Measurements from ENCODE around the gene TMCO5A. TPM values are rescaled to one million over a fixed set of nuclear protein-coding genes. Genes with fewer than 3 reads are reported as not detected.

Gene TMCO5A
- total RNA-seq, 1 experiment from 2014 or later, result not detected

DNA sequence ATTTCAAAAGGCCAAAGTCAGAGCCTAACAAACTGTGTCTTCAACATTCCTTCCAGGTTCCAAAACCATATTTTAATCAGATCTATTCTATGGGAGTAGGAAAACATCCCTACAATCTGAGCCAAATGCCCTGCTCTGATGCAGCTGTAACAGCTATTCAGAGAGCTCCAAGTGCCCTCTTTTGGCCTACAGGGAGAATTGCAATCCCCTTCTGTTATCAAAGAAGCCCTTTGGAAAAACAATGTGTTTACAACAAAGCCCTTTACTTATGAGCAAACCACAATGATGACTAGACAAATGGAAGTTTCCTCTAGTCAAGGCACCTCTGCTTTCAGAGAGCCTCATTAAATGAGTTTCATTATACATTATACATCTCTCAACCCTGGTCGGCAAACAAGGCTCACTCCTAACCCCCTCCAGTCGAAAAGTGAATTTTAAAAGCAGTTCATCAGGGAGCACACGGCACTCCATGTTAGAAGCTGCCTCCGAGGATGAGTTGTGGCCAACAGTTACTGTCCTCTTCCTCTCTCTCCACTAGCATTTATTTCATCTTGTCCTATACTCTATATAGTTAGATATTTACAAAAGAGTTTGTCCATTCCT, 42.6 kb upstream of the TMCO5A start:
- ChIA-PET POLR2A (no interaction called here), CTCF (interaction anchor here (0.6 to 3.1 kb wide), 20 partner anchors 10 to 756 kb away, joined by 3 to 25 read pairs (median 4); no protein-coding TSS in a partner anchor)
- H3K36me3 Mint-ChIP-seq, result no peaks in the 10 kb centered on the region
- TF ChIP-seq, protein P1, sequence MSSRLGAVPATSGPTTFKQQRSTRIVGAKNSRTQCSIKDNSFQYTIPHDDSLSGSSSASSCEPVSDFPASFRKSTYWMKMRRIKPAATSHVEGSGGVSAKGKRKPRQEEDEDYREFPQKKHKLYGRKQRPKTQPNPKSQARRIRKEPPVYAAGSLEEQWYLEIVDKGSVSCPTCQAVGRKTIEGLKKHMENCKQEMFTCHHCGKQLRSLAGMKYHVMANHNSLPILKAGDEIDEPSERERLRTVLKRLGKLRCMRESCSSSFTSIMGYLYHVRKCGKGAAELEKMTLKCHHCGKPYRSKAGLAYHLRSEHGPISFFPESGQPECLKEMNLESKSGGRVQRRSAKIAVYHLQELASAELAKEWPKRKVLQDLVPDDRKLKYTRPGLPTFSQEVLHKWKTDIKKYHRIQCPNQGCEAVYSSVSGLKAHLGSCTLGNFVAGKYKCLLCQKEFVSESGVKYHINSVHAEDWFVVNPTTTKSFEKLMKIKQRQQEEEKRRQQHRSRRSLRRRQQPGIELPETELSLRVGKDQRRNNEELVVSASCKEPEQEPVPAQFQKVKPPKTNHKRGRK (CRISPR knock-in tag; IDR thresholded peaks at IDR 0.05; ENCODE audit: borderline replicate concordance), result no peak
- TF ChIP-seq, protein P2, sequence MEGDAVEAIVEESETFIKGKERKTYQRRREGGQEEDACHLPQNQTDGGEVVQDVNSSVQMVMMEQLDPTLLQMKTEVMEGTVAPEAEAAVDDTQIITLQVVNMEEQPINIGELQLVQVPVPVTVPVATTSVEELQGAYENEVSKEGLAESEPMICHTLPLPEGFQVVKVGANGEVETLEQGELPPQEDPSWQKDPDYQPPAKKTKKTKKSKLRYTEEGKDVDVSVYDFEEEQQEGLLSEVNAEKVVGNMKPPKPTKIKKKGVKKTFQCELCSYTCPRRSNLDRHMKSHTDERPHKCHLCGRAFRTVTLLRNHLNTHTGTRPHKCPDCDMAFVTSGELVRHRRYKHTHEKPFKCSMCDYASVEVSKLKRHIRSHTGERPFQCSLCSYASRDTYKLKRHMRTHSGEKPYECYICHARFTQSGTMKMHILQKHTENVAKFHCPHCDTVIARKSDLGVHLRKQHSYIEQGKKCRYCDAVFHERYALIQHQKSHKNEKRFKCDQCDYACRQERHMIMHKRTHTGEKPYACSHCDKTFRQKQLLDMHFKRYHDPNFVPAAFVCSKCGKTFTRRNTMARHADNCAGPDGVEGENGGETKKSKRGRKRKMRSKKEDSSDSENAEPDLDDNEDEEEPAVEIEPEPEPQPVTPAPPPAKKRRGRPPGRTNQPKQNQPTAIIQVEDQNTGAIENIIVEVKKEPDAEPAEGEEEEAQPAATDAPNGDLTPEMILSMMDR (IDR thresholded peaks at IDR 0.05), result peak; percentile 59
- H3K27me3 Mint-ChIP-seq (ENCODE audit: low read depth), result no peaks in the 10 kb centered on the region; the same call in 1 of the 2 replicates
- H3K27ac Mint-ChIP-seq, result no peak overlapping the region
- no peaks in the 10 kb centered on the region for H3K9me3 Mint-ChIP-seq
- no peaks in the 10 kb centered on the region for H3K4me1 Mint-ChIP-seq
- ATAC-seq (peak; percentile 90), DNase-seq (ENCODE audit: low spot score) (no peak)
- no peak overlapping the region for H3K4me3 Mint-ChIP-seq

DNA sequence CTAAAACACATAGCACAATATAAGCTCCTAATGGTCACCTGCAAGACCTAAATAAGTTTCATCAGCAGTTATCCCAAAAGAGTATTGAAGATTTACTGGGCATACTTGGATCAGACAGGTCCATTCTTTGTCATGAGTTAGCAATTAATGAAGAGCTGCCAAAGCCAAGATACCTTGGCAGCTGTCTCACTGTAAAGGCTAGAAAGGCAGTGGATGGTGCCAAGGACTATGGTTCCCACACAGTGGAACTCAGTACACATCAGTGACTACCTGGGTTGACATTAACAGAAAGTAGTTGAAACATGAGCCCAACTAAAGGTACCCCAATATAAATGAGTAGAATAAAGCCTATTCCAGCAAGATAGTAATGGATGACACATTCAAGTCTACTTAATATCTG, 41.1 kb upstream of the TMCO5A start:
- DNase-seq (ENCODE audit: low spot score), result no peak
- Mint-ChIP-seq H3K36me3 (no peaks in the 10 kb centered on the region), H3K27ac (no peak overlapping the region), H3K27me3 (ENCODE audit: low read depth) (no peaks in the 10 kb centered on the region; the same call in 1 of the 2 replicates), H3K4me3 (no peak overlapping the region), H3K4me1 (no peaks in the 10 kb centered on the region), H3K9me3 (no peaks in the 10 kb centered on the region)
- CTCF ChIA-PET, result interaction anchor here (3.1 kb wide), 1 partner anchor 13 kb away, joined by 25 read pairs; no protein-coding TSS in a partner anchor
- POLR2A ChIA-PET, result no interaction called here
- ATAC-seq, result no peak
- TF ChIP-seq, protein P3, sequence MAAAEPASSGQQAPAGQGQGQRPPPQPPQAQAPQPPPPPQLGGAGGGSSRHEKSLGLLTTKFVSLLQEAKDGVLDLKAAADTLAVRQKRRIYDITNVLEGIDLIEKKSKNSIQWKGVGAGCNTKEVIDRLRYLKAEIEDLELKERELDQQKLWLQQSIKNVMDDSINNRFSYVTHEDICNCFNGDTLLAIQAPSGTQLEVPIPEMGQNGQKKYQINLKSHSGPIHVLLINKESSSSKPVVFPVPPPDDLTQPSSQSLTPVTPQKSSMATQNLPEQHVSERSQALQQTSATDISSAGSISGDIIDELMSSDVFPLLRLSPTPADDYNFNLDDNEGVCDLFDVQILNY (CRISPR knock-in tag; IDR thresholded peaks at IDR 0.05), result no peak
- TF ChIP-seq ZBTB21 (CRISPR knock-in tag; IDR thresholded peaks at IDR 0.05; ENCODE audit: borderline replicate concordance) (no peak), ZNF671 (CRISPR knock-in tag; IDR thresholded peaks at IDR 0.05) (no peak), ESRRA (CRISPR knock-in tag; IDR thresholded peaks at IDR 0.05; ENCODE audit: borderline replicate concordance) (no peak), TP53 (CRISPR knock-in tag; IDR thresholded peaks at IDR 0.05) (no peak), ZNF317 (CRISPR knock-in tag; IDR thresholded peaks at IDR 0.05; ENCODE audit: borderline replicate concordance, low read depth) (no peak), TEAD4 (CRISPR knock-in tag; IDR thresholded peaks at IDR 0.05) (no peak), NR2C2 (CRISPR knock-in tag; IDR thresholded peaks at IDR 0.05) (no peak), CREM (CRISPR knock-in tag; IDR thresholded peaks at IDR 0.05) (no peak), ETV6 (CRISPR knock-in tag; IDR thresholded peaks at IDR 0.05) (no peak)
- TF ChIP-seq, protein P4, sequence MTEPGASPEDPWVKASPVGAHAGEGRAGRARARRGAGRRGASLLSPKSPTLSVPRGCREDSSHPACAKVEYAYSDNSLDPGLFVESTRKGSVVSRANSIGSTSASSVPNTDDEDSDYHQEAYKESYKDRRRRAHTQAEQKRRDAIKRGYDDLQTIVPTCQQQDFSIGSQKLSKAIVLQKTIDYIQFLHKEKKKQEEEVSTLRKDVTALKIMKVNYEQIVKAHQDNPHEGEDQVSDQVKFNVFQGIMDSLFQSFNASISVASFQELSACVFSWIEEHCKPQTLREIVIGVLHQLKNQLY (CRISPR knock-in tag; IDR thresholded peaks at IDR 0.05), result no peak
- TF ChIP-seq, protein P5, sequence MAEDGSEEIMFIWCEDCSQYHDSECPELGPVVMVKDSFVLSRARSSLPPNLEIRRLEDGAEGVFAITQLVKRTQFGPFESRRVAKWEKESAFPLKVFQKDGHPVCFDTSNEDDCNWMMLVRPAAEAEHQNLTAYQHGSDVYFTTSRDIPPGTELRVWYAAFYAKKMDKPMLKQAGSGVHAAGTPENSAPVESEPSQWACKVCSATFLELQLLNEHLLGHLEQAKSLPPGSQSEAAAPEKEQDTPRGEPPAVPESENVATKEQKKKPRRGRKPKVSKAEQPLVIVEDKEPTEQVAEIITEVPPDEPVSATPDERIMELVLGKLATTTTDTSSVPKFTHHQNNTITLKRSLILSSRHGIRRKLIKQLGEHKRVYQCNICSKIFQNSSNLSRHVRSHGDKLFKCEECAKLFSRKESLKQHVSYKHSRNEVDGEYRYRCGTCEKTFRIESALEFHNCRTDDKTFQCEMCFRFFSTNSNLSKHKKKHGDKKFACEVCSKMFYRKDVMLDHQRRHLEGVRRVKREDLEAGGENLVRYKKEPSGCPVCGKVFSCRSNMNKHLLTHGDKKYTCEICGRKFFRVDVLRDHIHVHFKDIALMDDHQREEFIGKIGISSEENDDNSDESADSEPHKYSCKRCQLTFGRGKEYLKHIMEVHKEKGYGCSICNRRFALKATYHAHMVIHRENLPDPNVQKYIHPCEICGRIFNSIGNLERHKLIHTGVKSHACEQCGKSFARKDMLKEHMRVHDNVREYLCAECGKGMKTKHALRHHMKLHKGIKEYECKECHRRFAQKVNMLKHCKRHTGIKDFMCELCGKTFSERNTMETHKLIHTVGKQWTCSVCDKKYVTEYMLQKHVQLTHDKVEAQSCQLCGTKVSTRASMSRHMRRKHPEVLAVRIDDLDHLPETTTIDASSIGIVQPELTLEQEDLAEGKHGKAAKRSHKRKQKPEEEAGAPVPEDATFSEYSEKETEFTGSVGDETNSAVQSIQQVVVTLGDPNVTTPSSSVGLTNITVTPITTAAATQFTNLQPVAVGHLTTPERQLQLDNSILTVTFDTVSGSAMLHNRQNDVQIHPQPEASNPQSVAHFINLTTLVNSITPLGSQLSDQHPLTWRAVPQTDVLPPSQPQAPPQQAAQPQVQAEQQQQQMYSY (CRISPR knock-in tag; IDR thresholded peaks at IDR 0.05), result no peak
- TF ChIP-seq, protein P6, sequence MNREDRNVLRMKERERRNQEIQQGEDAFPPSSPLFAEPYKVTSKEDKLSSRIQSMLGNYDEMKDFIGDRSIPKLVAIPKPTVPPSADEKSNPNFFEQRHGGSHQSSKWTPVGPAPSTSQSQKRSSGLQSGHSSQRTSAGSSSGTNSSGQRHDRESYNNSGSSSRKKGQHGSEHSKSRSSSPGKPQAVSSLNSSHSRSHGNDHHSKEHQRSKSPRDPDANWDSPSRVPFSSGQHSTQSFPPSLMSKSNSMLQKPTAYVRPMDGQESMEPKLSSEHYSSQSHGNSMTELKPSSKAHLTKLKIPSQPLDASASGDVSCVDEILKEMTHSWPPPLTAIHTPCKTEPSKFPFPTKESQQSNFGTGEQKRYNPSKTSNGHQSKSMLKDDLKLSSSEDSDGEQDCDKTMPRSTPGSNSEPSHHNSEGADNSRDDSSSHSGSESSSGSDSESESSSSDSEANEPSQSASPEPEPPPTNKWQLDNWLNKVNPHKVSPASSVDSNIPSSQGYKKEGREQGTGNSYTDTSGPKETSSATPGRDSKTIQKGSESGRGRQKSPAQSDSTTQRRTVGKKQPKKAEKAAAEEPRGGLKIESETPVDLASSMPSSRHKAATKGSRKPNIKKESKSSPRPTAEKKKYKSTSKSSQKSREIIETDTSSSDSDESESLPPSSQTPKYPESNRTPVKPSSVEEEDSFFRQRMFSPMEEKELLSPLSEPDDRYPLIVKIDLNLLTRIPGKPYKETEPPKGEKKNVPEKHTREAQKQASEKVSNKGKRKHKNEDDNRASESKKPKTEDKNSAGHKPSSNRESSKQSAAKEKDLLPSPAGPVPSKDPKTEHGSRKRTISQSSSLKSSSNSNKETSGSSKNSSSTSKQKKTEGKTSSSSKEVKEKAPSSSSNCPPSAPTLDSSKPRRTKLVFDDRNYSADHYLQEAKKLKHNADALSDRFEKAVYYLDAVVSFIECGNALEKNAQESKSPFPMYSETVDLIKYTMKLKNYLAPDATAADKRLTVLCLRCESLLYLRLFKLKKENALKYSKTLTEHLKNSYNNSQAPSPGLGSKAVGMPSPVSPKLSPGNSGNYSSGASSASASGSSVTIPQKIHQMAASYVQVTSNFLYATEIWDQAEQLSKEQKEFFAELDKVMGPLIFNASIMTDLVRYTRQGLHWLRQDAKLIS (CRISPR knock-in tag; IDR thresholded peaks at IDR 0.05; ENCODE audit: borderline replicate concordance), result no peak
- TF ChIP-seq, protein P1 (CRISPR knock-in tag; IDR thresholded peaks at IDR 0.05; ENCODE audit: borderline replicate concordance), result no peak
- TF ChIP-seq, protein P7, sequence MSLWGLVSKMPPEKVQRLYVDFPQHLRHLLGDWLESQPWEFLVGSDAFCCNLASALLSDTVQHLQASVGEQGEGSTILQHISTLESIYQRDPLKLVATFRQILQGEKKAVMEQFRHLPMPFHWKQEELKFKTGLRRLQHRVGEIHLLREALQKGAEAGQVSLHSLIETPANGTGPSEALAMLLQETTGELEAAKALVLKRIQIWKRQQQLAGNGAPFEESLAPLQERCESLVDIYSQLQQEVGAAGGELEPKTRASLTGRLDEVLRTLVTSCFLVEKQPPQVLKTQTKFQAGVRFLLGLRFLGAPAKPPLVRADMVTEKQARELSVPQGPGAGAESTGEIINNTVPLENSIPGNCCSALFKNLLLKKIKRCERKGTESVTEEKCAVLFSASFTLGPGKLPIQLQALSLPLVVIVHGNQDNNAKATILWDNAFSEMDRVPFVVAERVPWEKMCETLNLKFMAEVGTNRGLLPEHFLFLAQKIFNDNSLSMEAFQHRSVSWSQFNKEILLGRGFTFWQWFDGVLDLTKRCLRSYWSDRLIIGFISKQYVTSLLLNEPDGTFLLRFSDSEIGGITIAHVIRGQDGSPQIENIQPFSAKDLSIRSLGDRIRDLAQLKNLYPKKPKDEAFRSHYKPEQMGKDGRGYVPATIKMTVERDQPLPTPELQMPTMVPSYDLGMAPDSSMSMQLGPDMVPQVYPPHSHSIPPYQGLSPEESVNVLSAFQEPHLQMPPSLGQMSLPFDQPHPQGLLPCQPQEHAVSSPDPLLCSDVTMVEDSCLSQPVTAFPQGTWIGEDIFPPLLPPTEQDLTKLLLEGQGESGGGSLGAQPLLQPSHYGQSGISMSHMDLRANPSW (CRISPR knock-in tag; conservative IDR thresholded peaks at IDR 0.05; ENCODE audit: low read depth), result no peak
